ENCODE measurements around the gene SMAD5. TPM values are rescaled to one million over a fixed set of nuclear protein-coding genes. Genes with fewer than 3 reads are reported as not detected.

The SMAD5 gene
- total and polyA plus RNA-seq, 2 of the 8 experiments (the other 6 are each of a cell fraction or from before 2014, with no cell fraction given) = 30.2 to 60.5 TPM

DNA sequence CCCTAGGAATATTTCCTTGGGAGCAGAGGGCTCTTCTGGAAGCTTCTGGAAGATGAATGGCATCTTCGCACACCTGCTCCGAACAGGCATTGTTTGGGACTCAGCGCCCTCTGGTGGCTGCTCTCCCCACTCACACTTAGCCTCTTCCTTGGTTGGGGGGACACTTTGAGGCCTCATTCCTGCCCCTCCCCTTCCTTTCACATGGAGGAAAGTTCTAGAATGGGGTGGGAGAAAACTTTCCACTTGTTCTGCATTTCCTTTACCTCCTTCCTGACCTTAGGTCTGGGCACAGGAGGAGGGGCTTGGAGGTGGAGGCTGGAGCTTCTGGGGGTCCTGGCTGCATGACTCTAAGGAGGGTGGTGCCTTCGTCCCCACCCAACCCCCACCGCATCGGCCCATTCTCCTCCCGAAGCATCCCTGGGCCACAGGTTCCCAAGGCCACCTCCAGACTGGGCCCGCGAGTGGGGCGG lies 79.6 kb downstream of the SMAD5 start:
- no peak overlapping the region for H3K4me3 ChIP-seq (ENCODE audit: extremely low read depth in 1 of 4, insufficient read depth in 2 of 4, low read depth in 3 of 4, low read length in 4 of 4)
- no peaks in the 10 kb centered on the region for H3K79me1 ChIP-seq (ENCODE audit: low read depth, low read length)
- H2BK20ac ChIP-seq (ENCODE audit: low read length) = no peak overlapping the region
- H3K56ac ChIP-seq (replicated peaks; ENCODE audit: insufficient read length, low read depth, low read length) = no peak overlapping the region
- H3K23ac ChIP-seq (ENCODE audit: insufficient read length) = no peak overlapping the region
- peaks cover 0 to 15% (median 9%) of the 10 kb centered on the region in 4 experiments; a peak in 3 of 7 replicates for H3K27me3 ChIP-seq (replicated peaks in 1 of 4; ENCODE audit: control insufficient read depth in 3 of 4, extremely low read depth in 1 of 4, insufficient read depth in 3 of 4, low read length in 3 of 4)
- no peak overlapping the region for H4K8ac ChIP-seq (ENCODE audit: extremely low read depth, insufficient read depth, low read length)
- no peak overlapping the region for H3K4me2 ChIP-seq (ENCODE audit: insufficient read depth in 1 of 2, low read depth in 2 of 2, low read length in 2 of 2)
- DNase-seq (ENCODE audit: low read depth in 1 of 2, low spot score in 2 of 2) = peak in 1 of 2 experiments; percentile 84
- no peaks in the 10 kb centered on the region for H3K79me2 ChIP-seq (ENCODE audit: control insufficient read depth in 1 of 2, insufficient read depth in 2 of 2, low read length in 2 of 2)
- H3K23me2 ChIP-seq (ENCODE audit: low read depth, low read length) = no peaks in the 10 kb centered on the region
- peaks cover 2 to 4% (median 3%) of the 10 kb centered on the region in 4 experiments; a peak in 3 of 7 replicates for H3K4me1 ChIP-seq (replicated peaks in 1 of 4; ENCODE audit: control insufficient read depth in 3 of 4, insufficient read depth in 4 of 4, low read length in 3 of 4)
- no peak overlapping the region for H2AFZ ChIP-seq (ENCODE audit: low read length)
- 74% methylated on average over 10 of the region's 10 CpGs; no CpG with 5 or more reads in 1 of the 2 experiments for WGBS, 2 experiments (ENCODE audit: extremely low coverage in 1 of 2, insufficient coverage in 1 of 2, insufficient read length in 1 of 2, insufficient replicate concordance in 2 of 2, low coverage in 1 of 2, low lambda C conversion rate in 2 of 2, missing lambda C conversion rate in 1 of 2)
- H4K91ac ChIP-seq (replicated peaks; ENCODE audit: insufficient read length, low read length) = no peak overlapping the region
- H3K27ac ChIP-seq (ENCODE audit: low read depth, low read length) = no peak overlapping the region
- H2BK12ac ChIP-seq (ENCODE audit: low read depth, low read length) = no peak overlapping the region
- H2BK15ac ChIP-seq (ENCODE audit: low read length) = no peak overlapping the region
- no peak overlapping the region for H3K14ac ChIP-seq (ENCODE audit: insufficient read length)
- peaks cover 1 to 2% of the 10 kb centered on the region in 2 experiments for H4K20me1 ChIP-seq (replicated peaks in 1 of 2; ENCODE audit: control insufficient read depth in 1 of 2, insufficient read depth in 2 of 2, low read length in 2 of 2)
- H3K36me3 ChIP-seq (ENCODE audit: control insufficient read depth in 2 of 4, insufficient read depth in 4 of 4, low read length in 3 of 4) = no peaks in the 10 kb centered on the region
- H2BK5ac ChIP-seq (ENCODE audit: low read depth, low read length) = no peak overlapping the region
- H3K9me3 ChIP-seq (ENCODE audit: insufficient read depth in 2 of 2, low read depth in 1 of 2, low read length in 1 of 2) = no peaks in the 10 kb centered on the region
- POLR2A ChIA-PET (ENCODE audit: partially characterized antibody) = no interaction called here
- CTCF ChIA-PET (ENCODE audit: partially characterized antibody) = interaction anchor here (0.7 to 5.4 kb wide), 37 partner anchors 12 to 1875 kb away, joined by 3 to 66 read pairs (median 4); partner anchors contain the start of genes IL9, SMAD5 and SMIM32
- H3K4ac ChIP-seq (replicated peaks; ENCODE audit: insufficient read length, low read depth, low read length) = no peak overlapping the region
- no peak overlapping the region for H2BK120ac ChIP-seq (replicated peaks; ENCODE audit: low read depth, low read length)
- H2AK5ac ChIP-seq (ENCODE audit: low read depth, low read length) = no peak overlapping the region
- FAIRE-seq = peak; percentile 81
- H4K5ac ChIP-seq (ENCODE audit: insufficient read length, low read depth, low read length) = no peak overlapping the region
- H3K18ac ChIP-seq (ENCODE audit: extremely low read depth, low read length) = no peak overlapping the region
- H3K9ac ChIP-seq (replicated peaks in 1 of 4; ENCODE audit: extremely low read depth in 1 of 4, low read depth in 3 of 4, low read length in 3 of 4) = no peak overlapping the region
- no peak for TF ChIP-seq TAF1 (IDR thresholded peaks at IDR 0.05; ENCODE audit: low read depth, low read length)
- no peak for TF ChIP-seq POU5F1 (IDR thresholded peaks at IDR 0.05; ENCODE audit: low read depth, low read length)
- no peak for TF ChIP-seq ATF2 (IDR thresholded peaks at IDR 0.05; ENCODE audit: low read length)
- TF ChIP-seq NRF1 (IDR thresholded peaks at IDR 0.05; ENCODE audit: low read depth, low read length) = 0 out of 2 replicates have a peak, but pooled peaks have one; percentile 2
- no peak for TF ChIP-seq CREB1 (IDR thresholded peaks at IDR 0.05)
- no peak for TF ChIP-seq SP1 (IDR thresholded peaks at IDR 0.05; ENCODE audit: low read depth, low read length)
- TF ChIP-seq RAD21 (IDR thresholded peaks at IDR 0.05 in 1 of 2, conservative IDR thresholded peaks at IDR 0.05 in 1 of 2; ENCODE audit: low read depth in 2 of 2, low read length in 2 of 2) = peak; percentile 88 to 89
- TF ChIP-seq RFX5 (IDR thresholded peaks at IDR 0.05; ENCODE audit: borderline replicate concordance, low read depth, low read length) = no peak

Measured in H1 (cell line).